ENCODE measurements around the gene PDLIM5.

DNA sequence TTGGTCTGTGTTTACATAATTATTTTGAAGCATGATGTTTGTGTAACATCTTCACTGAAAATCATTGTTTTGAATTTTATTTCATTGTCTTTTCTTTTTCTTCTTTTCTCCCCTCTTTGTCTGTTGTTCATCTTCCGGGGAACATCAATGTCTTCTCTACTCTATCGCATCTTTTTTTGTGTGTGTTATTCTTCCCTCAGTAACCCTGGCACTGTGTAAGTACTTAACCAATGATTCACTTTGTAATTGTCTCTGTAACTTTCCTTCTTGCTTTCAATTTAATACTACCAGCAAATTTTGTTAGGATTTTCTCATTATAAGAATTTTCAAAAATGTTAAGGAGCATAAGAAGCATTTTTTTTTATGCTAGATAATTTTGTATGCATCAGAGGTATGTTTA, 130.8 kb downstream of the PDLIM5 start:
- no peak for TF ChIP-seq TAF1 (IDR thresholded peaks at IDR 0.05; ENCODE audit: low read depth)
- no peak for TF ChIP-seq EP300 (IDR thresholded peaks at IDR 0.05; ENCODE audit: borderline replicate concordance)
- no peak for TF ChIP-seq FOXM1 (IDR thresholded peaks at IDR 0.05; ENCODE audit: borderline replicate concordance, low read depth)
- TF ChIP-seq EGR1 (IDR thresholded peaks at IDR 0.05) = no peak
- TF ChIP-seq CEBPB (IDR thresholded peaks at IDR 0.05) = no peak
- TF ChIP-seq CREB1 (IDR thresholded peaks at IDR 0.05; ENCODE audit: low read depth) = no peak
- TF ChIP-seq RAD21 (IDR thresholded peaks at IDR 0.05; ENCODE audit: low read depth) = no peak
- TF ChIP-seq MAX (IDR thresholded peaks at IDR 0.05) = no peak
